T-helper 1 cell treated with Interleukin-12 subunit alpha and Interleukin-12 subunit beta and Interleukin-4 antibody, amounts not matched to agents 30 μg/mL and 1 μg/mL, for 36 hours (primary cell): ENCODE data around the gene SESN3.
"Not testable (repeated sequence)": the region's sequence is repeated elsewhere in the genome, so short reads cannot be mapped to it uniquely, and the experiment has no call there.

ENCODE experiments used
- H3K27ac Mint-ChIP-seq: one replicate; pipeline ENCODE4 v1.8.0; 2021; ENCODE audit warnings: mild to moderate bottlenecking, mixed read lengths
- H3K27me3 Mint-ChIP-seq: one replicate; pipeline ENCODE4 v1.8.0; 2021; ENCODE audit warnings: low read depth, mixed read lengths
- H3K36me3 Mint-ChIP-seq: one replicate; pipeline ENCODE4 v1.8.0; 2021; ENCODE audit warnings: low read depth, mixed read lengths
- H3K4me1 Mint-ChIP-seq: one replicate; pipeline ENCODE4 v1.8.0; 2021; ENCODE audit warnings: low read depth, mixed read lengths
- H3K4me3 Mint-ChIP-seq: one replicate; pipeline ENCODE4 v1.8.0; 2021; ENCODE audit warnings: mild to moderate bottlenecking, moderate library complexity, mixed read lengths
- H3K9me3 Mint-ChIP-seq: one replicate; pipeline ENCODE4 v1.8.0; 2021; ENCODE audit warnings: mixed read lengths

Gene SESN3

DNA sequence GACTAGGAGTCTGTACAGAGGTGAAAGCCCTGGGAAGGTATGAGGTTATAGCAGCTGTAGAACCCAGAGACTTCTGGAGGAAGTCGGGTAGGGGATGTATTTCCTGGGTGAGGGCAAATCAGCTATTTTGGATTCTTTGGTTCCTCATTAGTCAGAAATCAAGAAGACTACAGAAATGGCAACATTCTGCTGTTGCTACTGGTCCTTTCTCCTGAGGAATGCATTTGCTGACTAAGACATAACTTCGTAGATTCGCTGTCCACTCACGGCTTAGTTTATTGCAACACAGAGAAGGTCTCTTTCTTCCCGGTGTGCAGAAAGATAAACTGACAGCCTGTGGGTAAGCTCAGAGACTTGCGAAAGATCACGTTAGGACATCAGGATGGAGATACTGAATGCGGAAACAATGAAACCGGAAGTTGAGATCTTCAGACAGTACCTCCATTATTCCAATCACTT lies 25.3 kb upstream of the SESN3 start:
- no peaks in the 10 kb centered on the region for H3K27me3 Mint-ChIP-seq
- H3K36me3 Mint-ChIP-seq, result no peaks in the 10 kb centered on the region
- H3K4me3 Mint-ChIP-seq, result no peak overlapping the region
- peaks cover 31% of the 10 kb centered on the region for H3K4me1 Mint-ChIP-seq
- no peaks in the 10 kb centered on the region for H3K9me3 Mint-ChIP-seq
- no peak overlapping the region for H3K27ac Mint-ChIP-seq

DNA sequence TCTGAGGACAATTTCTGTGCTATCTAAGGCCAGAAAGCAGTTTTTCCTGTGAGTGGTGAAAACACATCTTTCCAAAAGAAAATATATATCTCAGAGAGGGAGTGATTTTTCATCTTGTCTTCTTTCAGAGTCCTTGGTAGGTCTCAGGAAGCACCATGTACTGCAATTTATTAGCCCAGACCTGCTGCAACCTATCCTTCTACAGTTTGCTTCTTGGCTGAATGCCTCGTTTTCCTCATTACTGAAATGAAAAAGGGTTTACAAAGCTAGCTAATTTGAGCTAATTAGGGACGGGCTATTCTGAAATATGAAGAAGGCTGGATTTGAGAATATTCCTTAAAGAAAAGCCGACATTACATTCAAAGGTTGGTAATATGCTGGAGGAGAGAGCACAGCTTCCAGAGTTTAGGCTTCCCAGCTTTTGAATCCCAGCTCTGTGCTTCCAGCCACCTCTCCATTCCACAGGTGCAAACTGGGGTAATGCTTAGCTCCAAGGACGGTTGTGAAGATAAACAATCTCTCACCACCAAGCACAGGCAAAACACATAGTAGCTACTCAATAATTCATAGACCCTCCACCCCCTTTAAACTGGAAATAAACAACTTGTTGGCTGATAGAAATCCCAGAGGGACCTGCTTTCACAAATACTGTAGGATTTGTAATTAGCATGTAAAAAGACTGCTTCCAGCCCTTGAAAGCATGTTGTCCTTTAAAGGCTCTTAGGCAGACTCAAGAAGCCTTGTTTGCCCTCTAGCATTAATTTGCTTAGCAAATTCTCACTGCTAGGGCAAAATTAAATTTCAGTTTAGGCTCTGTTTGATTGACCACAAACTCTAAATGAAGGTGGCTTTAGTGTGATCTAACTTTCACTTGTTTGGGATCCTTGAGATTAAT lies 24.5 kb upstream of the SESN3 start:
- H3K4me3 Mint-ChIP-seq, result no peak overlapping the region
- H3K36me3 Mint-ChIP-seq, result no peaks in the 10 kb centered on the region
- no peak overlapping the region for H3K27ac Mint-ChIP-seq
- no peaks in the 10 kb centered on the region for H3K9me3 Mint-ChIP-seq
- H3K27me3 Mint-ChIP-seq, result no peaks in the 10 kb centered on the region
- H3K4me1 Mint-ChIP-seq, result peaks cover 31% of the 10 kb centered on the region

DNA sequence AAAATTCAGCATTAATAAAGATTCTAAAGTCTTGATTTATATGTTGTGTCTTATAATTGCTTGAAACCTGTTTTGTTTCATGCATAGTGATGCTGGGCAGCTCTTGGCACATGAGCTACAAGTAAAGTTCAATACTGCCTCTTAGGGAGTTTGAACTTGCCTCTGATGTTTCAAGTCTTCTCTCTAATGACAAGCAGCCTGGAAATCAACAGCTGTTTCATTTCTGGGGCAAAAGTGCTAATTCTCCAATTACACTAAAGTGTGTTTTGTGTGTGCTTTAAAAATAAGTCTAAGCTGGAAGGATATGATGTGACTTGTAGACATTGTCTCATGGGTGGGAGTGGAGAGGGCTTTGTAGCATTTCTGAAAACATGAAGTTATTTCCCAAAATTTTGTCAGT lies 23.7 kb upstream of the SESN3 start:
- peak overlapping the region; percentile 63 for H3K27ac Mint-ChIP-seq
- peaks cover 31% of the 10 kb centered on the region for H3K4me1 Mint-ChIP-seq
- H3K27me3 Mint-ChIP-seq, result no peaks in the 10 kb centered on the region
- H3K9me3 Mint-ChIP-seq, result no peaks in the 10 kb centered on the region
- H3K4me3 Mint-ChIP-seq, result no peak overlapping the region
- H3K36me3 Mint-ChIP-seq, result no peaks in the 10 kb centered on the region

DNA sequence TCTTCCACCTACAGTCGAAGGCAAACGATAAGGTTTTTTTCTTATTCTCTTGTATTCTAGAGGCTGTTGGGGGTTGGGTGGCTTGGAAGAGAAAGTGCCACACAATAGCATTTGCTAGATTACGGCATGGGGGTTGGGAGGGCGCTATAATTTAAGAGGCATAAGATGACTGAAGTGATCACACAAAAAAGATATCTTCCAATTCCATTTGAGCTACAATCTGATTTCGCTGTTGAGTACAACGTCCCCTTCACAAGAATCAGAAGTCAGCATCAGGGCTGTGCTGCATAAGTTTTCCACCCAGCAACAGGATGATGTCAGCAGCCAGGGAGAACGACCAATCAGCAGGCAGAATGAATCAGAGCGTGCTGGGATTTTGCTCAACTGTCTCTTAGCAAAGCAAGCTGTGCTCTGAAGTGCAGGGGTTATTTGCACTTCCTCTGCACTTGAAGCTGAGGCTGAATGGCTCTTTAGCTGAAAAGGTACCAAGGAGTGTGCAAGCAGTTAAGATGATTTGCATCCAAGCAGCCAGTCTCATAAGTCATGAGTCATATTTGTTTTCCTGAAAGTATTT lies 23.2 kb upstream of the SESN3 start:
- Mint-ChIP-seq H3K9me3 (no peaks in the 10 kb centered on the region), H3K36me3 (no peaks in the 10 kb centered on the region), H3K4me1 (peaks cover 31% of the 10 kb centered on the region), H3K27ac (peak overlapping the region; percentile 69), H3K27me3 (no peaks in the 10 kb centered on the region), H3K4me3 (peak overlapping the region; percentile 67)

DNA sequence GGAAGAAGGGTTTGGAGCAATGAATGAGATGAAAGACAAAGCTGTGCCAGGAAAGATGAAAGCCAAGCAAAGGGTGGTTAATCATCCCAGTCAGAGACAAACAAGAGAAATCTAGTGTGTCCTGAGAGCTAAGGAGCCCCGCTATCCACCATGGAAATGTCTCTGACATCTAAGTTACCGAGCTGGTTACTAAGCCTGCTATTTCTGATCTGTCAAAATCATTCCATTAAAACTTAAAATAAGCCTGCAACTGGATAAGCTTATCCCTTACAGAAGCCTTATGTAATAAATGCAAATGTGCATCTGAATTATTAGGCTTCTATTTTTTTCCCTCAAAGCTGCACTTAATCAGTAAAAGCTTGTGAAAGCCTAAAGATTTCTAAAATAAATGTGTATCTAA lies 22.1 kb upstream of the SESN3 start:
- no peak overlapping the region for H3K27ac Mint-ChIP-seq
- no peaks in the 10 kb centered on the region for H3K36me3 Mint-ChIP-seq
- no peaks in the 10 kb centered on the region for H3K9me3 Mint-ChIP-seq
- H3K27me3 Mint-ChIP-seq, result no peaks in the 10 kb centered on the region
- H3K4me1 Mint-ChIP-seq, result peaks cover 34% of the 10 kb centered on the region
- H3K4me3 Mint-ChIP-seq, result no peak overlapping the region

DNA sequence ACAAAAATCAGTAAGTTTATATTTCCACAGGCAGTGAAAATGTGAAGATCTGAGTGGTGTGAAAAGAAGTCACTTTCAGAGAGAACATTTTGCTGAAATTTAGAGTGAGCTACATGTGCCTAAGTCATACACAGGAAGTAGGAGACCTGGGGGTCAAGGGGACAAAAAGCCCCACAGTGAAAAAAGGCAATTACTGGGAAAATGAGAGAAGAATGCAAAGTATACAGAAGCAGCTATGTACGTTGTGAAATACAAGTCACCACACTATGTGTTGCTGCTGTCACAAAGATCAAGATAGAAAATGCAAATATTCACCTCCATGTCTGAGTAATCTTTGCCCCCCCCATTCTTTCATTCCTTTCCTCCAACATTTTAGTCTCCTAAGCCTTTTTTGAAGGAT lies 21.6 kb upstream of the SESN3 start:
- Mint-ChIP-seq H3K27me3 (no peaks in the 10 kb centered on the region), H3K36me3 (no peaks in the 10 kb centered on the region), H3K4me3 (no peak overlapping the region), H3K27ac (peak overlapping the region; percentile 8), H3K9me3 (no peaks in the 10 kb centered on the region), H3K4me1 (peaks cover 34% of the 10 kb centered on the region)

DNA sequence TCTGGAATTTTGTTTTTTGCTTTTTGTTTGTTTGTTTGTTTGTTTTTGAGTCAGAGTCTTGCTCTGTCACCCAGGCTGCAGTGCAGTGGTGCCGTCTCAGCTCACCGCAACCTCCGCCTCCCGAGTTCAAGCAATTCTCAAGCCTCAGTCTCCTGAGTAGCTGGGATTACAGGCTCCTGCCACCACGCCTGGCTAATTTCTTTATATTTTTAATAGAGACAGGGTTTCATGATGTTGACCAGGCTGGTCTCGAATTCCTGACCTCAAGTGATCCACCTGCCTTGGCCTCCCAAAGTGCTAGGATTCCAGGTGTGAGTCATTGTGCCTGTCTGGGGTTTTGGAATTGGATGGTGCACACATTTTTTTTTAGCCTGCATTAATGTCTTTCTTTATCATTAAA lies 20.9 kb upstream of the SESN3 start:
- not testable (repeated sequence) for H3K36me3 Mint-ChIP-seq, H3K27ac Mint-ChIP-seq, H3K27me3 Mint-ChIP-seq, H3K9me3 Mint-ChIP-seq, H3K4me3 Mint-ChIP-seq
- peaks cover 34% of the 10 kb centered on the region for H3K4me1 Mint-ChIP-seq

DNA sequence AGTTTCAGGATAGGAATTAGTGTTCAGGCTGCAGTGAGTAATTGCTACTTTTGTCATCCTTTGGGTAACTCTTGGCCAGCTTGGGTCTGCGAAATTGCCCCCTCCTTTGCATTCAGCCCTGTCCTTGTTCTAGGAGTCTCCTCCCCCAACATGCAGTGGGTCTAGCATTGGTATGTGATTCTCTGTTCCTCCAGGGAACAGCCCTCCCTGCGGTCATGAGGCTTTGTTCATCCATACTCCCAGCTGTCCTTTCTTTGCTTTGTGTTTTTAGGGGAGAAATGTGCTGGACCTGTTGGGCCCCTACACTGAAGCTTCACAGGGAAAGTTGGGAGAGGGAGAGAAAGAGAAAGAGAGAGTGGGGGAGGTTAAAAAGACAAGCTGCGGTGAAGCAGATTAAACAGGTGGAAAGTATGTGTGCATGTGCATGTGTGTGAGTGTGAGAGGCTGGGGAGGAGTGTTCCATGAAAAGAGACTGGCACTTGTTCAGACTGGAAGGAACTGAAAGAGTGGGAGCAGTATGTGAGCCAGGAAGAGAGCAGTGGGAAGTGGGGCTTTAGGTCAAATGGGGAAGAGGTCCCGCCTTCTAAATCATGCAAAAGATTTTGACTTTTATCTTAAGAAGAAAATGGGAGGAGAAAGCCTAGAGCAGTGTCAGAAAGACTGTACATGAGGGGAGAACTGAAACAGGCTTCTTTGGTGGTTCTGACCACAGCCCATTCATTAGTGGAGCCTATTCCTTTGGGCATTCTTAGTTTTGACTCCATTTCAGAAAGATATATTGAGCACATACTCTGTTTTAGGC lies 17.9 kb upstream of the SESN3 start:
- Mint-ChIP-seq H3K36me3 (no peaks in the 10 kb centered on the region), H3K27ac (no peak overlapping the region), H3K9me3 (no peaks in the 10 kb centered on the region)

DNA sequence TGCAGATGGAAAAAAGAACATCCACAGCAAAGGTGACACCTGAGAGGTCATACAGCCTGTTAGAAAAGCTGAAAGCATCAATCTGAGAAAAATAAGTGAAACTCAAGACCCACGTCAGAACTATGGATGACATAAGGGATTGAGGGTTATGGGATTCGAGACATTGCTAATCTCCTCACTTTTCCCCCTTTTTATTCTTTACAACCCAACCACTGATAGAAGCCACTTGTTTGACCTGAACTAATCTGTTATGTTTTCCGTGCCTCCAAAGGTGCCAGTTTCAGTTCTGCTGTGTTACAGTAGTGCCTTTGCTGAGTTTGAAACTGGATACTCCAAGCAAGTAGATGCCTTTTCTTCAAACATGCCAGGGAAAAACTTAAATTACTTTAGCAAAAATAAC lies 16.9 kb upstream of the SESN3 start:
- no peak overlapping the region for H3K4me3 Mint-ChIP-seq
- no peaks in the 10 kb centered on the region for H3K36me3 Mint-ChIP-seq
- no peaks in the 10 kb centered on the region for H3K27me3 Mint-ChIP-seq
- peaks cover 11% of the 10 kb centered on the region for H3K4me1 Mint-ChIP-seq
- no peak overlapping the region for H3K27ac Mint-ChIP-seq
- H3K9me3 Mint-ChIP-seq, result no peaks in the 10 kb centered on the region

More for the DNA sequence above, 17.9 kb upstream of the SESN3 start:
- Mint-ChIP-seq H3K27me3 (no peaks in the 10 kb centered on the region), H3K4me1 (peaks cover 15% of the 10 kb centered on the region), H3K4me3 (no peak overlapping the region)

DNA sequence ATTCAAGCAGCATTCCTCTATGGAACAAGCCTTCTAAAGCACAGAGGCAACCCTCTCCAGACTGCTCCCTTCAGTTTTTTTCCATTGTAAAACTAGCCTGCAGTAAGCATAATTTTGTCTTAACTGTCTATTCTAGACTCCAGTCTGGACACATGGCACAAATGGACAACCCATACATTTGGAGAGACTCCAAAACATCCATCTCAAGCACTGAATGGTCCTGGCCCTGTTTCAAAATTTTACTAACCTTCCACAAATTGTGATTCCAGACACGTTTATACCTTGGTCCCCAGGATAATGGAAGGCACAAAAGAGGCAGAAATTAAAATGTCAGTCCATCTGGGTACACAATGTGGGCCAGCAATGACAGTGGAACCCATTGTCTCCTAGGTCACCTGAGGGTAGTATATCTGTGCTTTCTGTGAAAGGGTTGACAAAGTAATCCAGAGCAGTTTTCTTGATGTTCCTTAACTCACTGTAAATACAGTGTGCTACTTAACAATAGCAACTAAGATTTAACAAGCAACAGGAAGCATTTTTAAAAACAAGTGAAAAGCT lies 16.2 kb upstream of the SESN3 start:
- H3K27ac Mint-ChIP-seq, result no peak overlapping the region
- no peaks in the 10 kb centered on the region for H3K27me3 Mint-ChIP-seq
- H3K9me3 Mint-ChIP-seq, result no peaks in the 10 kb centered on the region
- peaks cover 6% of the 10 kb centered on the region for H3K4me1 Mint-ChIP-seq
- H3K36me3 Mint-ChIP-seq, result no peaks in the 10 kb centered on the region
- H3K4me3 Mint-ChIP-seq, result no peak overlapping the region

DNA sequence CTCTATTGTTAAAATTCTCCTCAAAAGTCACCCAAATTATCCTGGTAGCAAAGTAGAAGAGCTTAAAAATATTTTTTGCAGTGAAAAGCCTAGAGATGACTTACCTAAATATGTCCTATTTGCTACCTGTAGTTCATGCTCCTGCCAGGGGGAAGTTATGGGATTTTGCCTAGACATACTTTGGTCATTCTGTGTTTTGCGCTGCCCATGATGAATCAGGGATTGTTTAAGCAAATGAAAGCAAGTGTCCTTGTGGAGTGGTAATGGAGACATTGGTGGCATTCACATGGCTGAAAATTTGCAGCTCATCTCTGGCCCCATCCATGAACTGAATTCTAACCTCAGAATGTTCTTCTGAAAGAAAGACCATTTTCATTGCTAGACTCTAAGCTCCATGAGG lies 14.6 kb upstream of the SESN3 start:
- H3K4me3 Mint-ChIP-seq, result no peak overlapping the region
- H3K9me3 Mint-ChIP-seq, result no peaks in the 10 kb centered on the region
- H3K27me3 Mint-ChIP-seq, result no peaks in the 10 kb centered on the region
- no peak overlapping the region for H3K27ac Mint-ChIP-seq
- H3K36me3 Mint-ChIP-seq, result no peaks in the 10 kb centered on the region
- peaks cover 6% of the 10 kb centered on the region for H3K4me1 Mint-ChIP-seq

DNA sequence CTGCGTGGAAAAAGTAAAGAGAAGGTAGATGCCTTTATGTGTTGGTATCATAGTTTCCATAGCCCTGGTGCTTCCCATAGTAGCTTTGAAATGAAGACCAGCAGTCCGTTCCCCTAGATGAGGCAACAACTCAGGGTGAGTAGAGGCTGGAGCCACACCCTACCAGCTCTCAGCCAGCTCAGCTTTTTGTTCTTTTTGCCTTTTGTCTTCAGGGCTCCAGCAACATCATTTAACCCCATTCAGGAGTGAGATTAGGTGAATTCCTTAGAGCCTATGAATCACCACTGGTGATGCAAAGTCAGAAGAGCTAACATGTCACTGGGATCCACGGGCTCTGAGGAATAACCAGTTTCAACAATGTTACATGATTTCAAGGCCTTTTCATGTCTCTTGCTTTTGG lies 14.0 kb upstream of the SESN3 start:
- H3K4me1 Mint-ChIP-seq, result peaks cover 6% of the 10 kb centered on the region
- no peaks in the 10 kb centered on the region for H3K36me3 Mint-ChIP-seq
- no peak overlapping the region for H3K27ac Mint-ChIP-seq
- H3K9me3 Mint-ChIP-seq, result no peaks in the 10 kb centered on the region
- no peaks in the 10 kb centered on the region for H3K27me3 Mint-ChIP-seq
- no peak overlapping the region for H3K4me3 Mint-ChIP-seq

DNA sequence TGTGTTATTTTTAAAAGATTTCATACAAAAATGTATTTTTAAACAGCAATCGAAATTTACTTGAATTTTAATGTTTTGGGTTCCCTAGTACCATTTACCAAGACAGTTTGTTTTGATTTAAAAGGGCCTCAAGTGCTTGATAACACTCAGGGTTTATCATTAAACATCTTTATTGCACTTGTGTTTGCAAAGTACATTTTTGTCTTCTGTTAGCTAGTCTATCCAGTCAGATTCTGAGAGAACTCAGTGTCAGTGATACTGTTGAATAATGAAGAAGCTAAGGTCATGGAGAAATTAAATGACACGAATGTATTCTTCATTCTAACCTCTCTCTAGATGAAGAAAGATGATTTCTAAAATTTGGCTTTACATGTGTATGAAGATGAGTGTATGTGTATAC lies 12.7 kb upstream of the SESN3 start:
- H3K4me1 Mint-ChIP-seq, result peaks cover 2% of the 10 kb centered on the region
- H3K36me3 Mint-ChIP-seq, result no peaks in the 10 kb centered on the region
- no peaks in the 10 kb centered on the region for H3K27me3 Mint-ChIP-seq
- no peaks in the 10 kb centered on the region for H3K9me3 Mint-ChIP-seq
- no peak overlapping the region for H3K27ac Mint-ChIP-seq
- H3K4me3 Mint-ChIP-seq, result no peak overlapping the region

DNA sequence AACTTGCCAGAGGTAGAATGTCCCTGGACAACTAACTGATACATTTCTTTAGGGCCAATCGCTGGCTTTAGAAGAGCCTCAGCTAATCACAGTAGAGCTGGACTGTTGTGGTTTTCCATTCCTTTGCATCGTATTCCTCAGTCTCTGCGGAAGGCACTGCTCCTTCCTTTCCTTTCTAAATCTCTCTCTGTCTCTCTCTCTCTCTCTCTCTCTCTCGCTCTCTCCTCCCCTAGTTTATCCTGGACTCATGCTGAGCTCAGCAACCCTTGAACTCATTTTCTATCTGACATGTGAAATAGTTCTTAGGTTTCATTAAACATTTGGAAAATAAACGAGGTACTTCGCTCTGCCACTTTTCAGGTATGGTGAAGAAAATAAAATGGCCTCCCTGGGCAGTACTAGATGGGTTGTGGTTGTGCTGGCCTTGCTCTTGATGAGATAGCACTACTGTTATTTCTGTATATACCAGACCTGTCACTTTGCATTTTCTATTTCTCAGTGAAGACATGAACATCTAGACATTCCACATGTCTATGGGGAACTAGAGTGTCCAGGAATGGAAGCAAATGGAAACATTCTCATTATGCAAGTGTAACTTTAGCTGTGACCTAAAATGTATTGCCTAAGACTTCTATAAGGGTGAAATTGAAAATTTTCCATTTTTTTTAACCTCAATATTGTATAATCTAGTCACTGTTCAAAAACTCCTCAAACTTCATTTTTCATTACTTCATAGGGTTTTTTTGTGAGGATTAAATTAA lies 12.0 kb upstream of the SESN3 start:
- Mint-ChIP-seq H3K36me3 (no peaks in the 10 kb centered on the region), H3K9me3 (no peaks in the 10 kb centered on the region), H3K27me3 (no peaks in the 10 kb centered on the region), H3K4me3 (no peak overlapping the region), H3K4me1 (peaks cover 2% of the 10 kb centered on the region), H3K27ac (no peak overlapping the region)
